Raji (cell line): Measurements from ENCODE around the gene R3HDM2.

Experiments
- POLR2A ChIP-seq: IDR thresholded peaks from 2 replicates; pipeline ENCODE4 v1.6.1; 2011; ENCODE audit warnings: low read depth, low read length, control low read depth; ENCODE audit not compliant: insufficient read depth

The R3HDM2 gene

GRCh38 chr12:57230381-57231155, 200.3 kb downstream of the R3HDM2 start:
- no peak for TF ChIP-seq POLR2A

DNA sequence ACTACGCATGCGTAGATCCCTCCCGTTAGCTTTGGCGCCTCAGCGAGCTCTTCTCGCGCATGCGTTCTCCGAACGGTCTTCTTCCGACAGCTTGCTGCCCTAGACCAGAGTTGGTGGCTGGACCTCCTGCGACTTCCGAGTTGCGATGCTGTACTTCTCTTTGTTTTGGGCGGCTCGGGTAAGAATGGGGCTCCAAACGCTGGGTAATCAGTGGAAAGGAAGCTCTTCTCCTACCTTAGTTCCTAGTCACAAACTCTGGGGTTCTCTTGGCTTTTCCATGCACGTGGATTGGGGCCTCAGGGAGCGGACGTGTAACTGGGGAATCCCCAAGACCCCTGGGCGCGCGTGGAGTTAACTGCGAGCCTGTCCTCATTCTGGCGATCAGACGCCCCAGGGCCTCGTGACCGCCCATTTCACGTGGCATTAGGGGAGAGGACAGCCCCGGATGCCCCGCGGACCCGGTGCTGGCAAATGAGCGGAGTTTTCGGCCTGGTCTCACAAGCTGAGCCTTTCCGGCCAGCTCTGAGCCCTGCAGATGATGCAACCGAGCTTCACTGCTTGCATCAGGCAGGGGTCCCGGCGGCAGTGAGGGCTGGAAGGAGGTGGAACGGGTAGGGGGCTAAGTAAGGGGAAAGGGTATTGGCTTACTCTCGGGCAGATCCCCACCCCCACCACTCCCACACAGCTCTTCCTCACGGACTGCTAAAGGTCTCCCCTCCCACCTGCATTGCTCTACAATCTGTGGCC, 201.0 kb downstream of the R3HDM2 start, which contains the start of gene SHMT2:
TSS of gene SHMT2 (plus strand) at position 78 of the 747 bp plus-strand sequence. CDS start at position 146, 68 bp downstream.
- TF ChIP-seq POLR2A: peak; percentile 87

GRCh38 chr12:57229046-57229633, 201.7 kb downstream of the R3HDM2 start:
- no peak for TF ChIP-seq POLR2A

GRCh38 chr12:57227315-57228115, 203.3 kb downstream of the R3HDM2 start:
- no peak for TF ChIP-seq POLR2A

DNA sequence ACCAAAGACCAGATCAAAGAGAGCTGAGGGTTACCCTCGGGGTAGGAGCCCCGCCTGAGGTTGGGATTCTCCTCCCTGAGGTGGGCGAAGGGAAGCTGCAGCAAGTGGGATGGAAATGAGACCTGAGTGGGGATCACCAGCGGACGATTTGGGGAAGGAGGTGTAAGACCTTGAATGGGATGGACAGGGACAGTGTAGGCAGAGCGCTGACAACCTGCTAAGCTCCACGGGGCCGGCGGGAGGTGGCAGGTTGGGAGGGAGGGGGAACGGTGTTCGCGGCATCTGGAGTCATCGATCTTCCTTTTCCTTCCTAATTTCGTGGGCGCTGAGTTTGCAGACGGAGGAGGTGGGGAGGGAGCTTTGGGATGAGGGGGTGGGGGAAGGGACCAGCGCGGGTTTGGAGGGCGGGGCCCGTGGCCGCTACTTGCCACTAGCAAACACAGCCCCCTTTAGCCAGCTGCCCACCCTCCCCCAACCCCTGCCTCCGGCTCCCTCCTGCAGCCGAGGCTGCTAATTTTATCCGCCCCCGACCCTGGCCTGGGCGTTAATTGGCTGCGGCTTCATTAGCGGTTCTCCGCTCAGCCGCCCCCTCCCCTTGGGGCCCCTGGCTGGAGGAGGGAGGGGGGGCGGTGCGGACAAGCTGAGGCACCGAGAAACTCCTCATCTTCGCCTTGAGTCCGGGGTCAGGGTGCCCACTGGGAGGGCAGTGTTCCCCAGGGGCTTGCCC, 204.1 kb downstream of the R3HDM2 start:
- TF ChIP-seq POLR2A: no peak

DNA sequence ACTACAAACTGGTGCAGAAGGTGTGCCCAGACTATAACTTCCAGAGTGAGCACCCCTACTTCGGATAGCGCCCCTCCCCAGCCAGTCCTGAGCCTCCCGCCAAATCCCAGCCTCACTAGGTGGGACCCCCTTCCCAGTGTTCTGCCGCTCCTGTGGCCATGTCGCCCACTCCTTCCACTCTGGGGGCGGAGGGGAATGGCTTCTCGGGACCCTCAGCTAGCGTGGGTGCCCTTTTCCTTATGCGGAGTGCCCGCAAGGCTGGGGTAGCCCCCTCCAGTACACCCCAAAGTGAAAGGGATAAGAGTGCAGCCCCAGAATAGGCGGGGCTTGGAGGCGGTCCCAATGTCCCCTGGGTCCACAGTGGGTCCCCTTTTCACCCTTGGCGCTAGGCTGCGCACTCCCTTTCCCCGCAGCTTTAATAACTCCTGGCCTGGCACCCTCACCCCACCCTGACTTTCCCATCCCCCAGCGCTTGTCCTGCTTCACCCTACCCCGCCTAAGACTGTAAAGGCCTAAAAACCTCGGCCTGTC, 205.1 kb downstream of the R3HDM2 start:
- no peak for TF ChIP-seq POLR2A

DNA sequence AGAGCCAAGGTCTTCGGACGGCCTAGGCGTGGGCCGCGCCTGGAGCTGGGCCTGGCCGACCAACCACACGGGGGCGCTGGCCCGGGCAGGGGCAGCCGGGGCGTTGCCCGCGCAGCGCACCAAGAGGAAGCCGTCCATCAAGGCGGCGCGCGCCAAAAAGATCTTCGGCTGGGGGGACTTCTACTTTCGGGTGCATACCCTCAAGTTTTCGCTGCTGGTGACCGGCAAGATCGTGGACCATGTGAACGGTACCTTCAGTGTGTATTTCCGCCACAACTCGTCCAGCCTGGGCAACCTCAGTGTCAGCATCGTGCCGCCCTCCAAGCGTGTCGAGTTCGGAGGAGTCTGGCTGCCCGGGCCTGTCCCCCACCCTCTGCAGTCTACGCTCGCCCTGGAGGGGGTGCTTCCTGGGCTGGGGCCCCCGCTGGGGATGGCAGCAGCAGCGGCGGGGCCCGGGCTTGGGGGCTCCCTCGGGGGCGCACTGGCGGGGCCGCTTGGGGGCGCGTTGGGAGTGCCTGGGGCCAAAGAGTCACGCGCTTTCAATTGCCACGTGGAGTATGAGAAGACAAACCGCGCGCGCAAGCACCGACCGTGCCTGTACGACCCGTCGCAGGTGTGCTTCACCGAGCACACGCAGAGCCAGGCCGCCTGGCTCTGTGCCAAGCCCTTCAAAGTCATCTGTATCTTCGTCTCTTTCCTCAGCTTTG, 205.7 kb downstream of the R3HDM2 start:
- no peak for TF ChIP-seq POLR2A

DNA sequence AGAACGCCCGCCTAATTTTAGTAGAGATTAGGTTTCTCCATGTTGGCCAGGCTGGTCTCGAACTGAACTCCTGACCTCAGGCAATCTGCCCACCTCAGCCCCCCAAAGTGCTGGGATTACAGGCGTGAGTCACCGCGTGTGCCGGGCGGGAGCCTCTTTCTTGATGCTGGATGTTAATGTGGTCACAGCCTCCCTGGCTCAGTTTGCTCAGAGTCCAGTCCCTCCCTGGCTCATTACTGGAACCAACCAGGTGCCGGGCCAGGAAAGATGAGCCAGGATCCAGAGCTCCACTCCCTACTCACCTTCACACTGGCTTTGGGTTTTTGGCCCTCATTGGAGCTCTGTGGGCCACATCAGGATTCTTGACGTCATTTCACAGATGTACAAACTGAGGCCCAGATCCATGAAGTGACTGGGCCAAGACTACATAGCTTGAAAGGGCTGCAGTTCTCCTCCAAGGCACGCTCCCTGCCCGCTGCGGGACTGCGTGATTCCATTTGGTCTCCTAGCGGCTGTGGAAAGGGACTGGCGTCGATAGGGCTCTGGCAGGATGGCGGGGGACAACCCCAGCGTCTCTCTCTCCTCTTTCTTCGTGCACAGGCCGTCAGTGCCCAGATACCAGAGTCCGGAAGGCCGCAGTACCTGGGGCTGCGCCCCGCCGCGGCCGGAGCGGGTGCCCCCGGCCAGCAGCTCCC, 206.4 kb downstream of the R3HDM2 start:
- TF ChIP-seq POLR2A: no peak

GRCh38 chr12:57223191-57224165, 207.4 kb downstream of the R3HDM2 start:
- TF ChIP-seq POLR2A: no peak

DNA sequence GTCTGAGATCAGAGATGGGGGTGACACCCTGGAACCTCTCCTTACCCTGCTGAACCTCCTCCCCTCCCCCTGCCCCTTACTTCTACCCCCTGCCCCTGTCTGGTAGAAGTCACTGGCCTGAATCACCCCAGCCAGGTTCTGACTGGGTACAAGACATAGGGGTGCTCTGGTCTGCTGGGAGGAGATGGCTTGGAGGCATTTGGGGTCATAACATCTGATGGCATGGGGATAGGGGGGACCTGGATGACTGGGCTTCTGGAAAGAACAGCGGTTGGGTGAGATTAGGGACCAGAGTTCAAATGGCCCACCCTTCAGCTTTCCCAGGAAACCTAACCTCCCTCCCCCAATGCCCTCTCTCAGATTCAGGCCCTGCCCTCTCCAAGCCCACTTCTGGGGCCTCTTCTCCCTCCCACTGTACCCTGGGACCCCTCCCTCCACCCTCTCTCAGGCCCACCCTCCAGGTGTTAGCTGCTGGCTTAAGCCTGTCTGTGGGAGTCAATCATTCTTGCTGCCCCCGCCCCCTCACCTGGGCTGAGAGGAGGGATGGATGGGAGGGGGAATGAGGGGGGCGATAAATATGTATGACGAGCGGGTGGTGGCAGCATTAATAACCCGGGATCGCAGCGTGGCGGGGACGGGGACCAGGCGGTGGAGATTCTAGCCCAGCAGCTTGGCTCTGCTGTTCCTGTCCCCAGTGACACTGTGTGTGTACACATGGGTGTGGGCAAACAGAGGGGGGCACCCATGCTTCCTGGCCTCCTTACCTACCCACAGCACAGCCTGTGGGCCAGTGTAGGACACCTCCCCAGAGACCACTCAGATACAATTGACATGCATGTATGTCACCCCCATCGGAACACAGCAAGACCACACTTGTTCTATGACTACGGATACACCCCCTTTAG, 208.3 kb downstream of the R3HDM2 start:
- no peak for TF ChIP-seq POLR2A
